ENCODE measurements around the gene SLCO3A1. TPM values are rescaled to one million over a fixed set of nuclear protein-coding genes. Genes with fewer than 3 reads are reported as not detected.

SLCO3A1 gene
- total and polyA plus RNA-seq, 4 donors, result 1.6 to 3.6 (median 2.4) TPM

GRCh38 chr15:92151741-92152140 is 298.2 kb downstream of the SLCO3A1 start:
- Histone ChIP-seq H3K9ac (ENCODE audit: low read depth in 1 of 2, low read length in 2 of 2) (no peak overlapping the region), H3K27ac (ENCODE audit: low read depth in 1 of 2, low read length in 2 of 2) (no peak overlapping the region), H3K9me3 (ENCODE audit: control insufficient read depth in 4 of 4, low read length in 3 of 4) (no peaks in the 10 kb centered on the region), H3K36me3 (ENCODE audit: control insufficient read depth in 4 of 4, insufficient read depth in 3 of 4, low read depth in 1 of 4, low read length in 3 of 4) (peaks cover 0 to 3% (median 0%) of the 10 kb centered on the region in 4 donors), H3K27me3 (ENCODE audit: control insufficient read depth in 4 of 4, insufficient read depth in 4 of 4, low read length in 3 of 4) (no peaks in the 10 kb centered on the region), H3K4me1 (ENCODE audit: control insufficient read depth in 4 of 4, insufficient read depth in 4 of 4, low read length in 3 of 4) (no peaks in the 10 kb centered on the region), H3K4me3 (ENCODE audit: low read depth in 1 of 3, low read length in 3 of 3) (no peak overlapping the region)
- no peak for TF ChIP-seq YY1 (IDR thresholded peaks at IDR 0.05)
- 81% methylated on average over 3 of the region's 3 CpGs for WGBS
- DNase-seq (ENCODE audit: low spot score), result no peak

GRCh38 chr15:92152983-92153382 is 299.5 kb downstream of the SLCO3A1 start:
- Histone ChIP-seq H3K9me3 (ENCODE audit: control insufficient read depth in 4 of 4, low read length in 3 of 4) (no peaks in the 10 kb centered on the region), H3K4me1 (ENCODE audit: control insufficient read depth in 4 of 4, insufficient read depth in 4 of 4, low read length in 3 of 4) (no peaks in the 10 kb centered on the region), H3K27me3 (ENCODE audit: control insufficient read depth in 4 of 4, insufficient read depth in 4 of 4, low read length in 3 of 4) (no peaks in the 10 kb centered on the region)

More at GRCh38 chr15:92152983-92153382, 299.5 kb downstream of the SLCO3A1 start:
- Histone ChIP-seq H3K4me3 (ENCODE audit: low read depth in 1 of 3, low read length in 3 of 3) (no peak overlapping the region), H3K27ac (ENCODE audit: low read depth in 1 of 2, low read length in 2 of 2) (no peak overlapping the region), H3K9ac (ENCODE audit: low read depth in 1 of 2, low read length in 2 of 2) (no peak overlapping the region), H3K36me3 (ENCODE audit: control insufficient read depth in 4 of 4, insufficient read depth in 3 of 4, low read depth in 1 of 4, low read length in 3 of 4) (no peaks in the 10 kb centered on the region)
- DNase-seq (ENCODE audit: low spot score), result no peak
- no peak for TF ChIP-seq YY1 (IDR thresholded peaks at IDR 0.05)
- TF ChIP-seq FOXA1 (IDR thresholded peaks at IDR 0.05), result no peak
- TF ChIP-seq JUND (IDR thresholded peaks at IDR 0.05), result no peak
- no peak for TF ChIP-seq SP1 (IDR thresholded peaks at IDR 0.05)
- TF ChIP-seq CTCF (IDR thresholded peaks at IDR 0.05; ENCODE audit: low read depth, low read length, missing input control), result no peak
- TF ChIP-seq FOXA2 (IDR thresholded peaks at IDR 0.05), result no peak
- no peak for TF ChIP-seq GABPA (IDR thresholded peaks at IDR 0.05 in 1 of 2, conservative IDR thresholded peaks at IDR 0.05 in 1 of 2)
- TF ChIP-seq REST (IDR thresholded peaks at IDR 0.05), result no peak
- no peak for TF ChIP-seq RAD21 (IDR thresholded peaks at IDR 0.05)
- no peak for TF ChIP-seq EGR1 (IDR thresholded peaks at IDR 0.05; ENCODE audit: low read depth in 2 of 2)
- TF ChIP-seq HNF4A (conservative IDR thresholded peaks at IDR 0.05), result no peak
- no peak for TF ChIP-seq NR2F2 (IDR thresholded peaks at IDR 0.05)
- no peak for TF ChIP-seq MAX (IDR thresholded peaks at IDR 0.05)
- 99% methylated on average over 1 of the region's 1 CpG for WGBS
